Loucy (cell line): ENCODE data around the gene ZNF765.
"Not testable (repeated sequence)": the region's sequence is repeated elsewhere in the genome, so short reads cannot be mapped to it uniquely, and the experiment has no call there.

Source experiments
- H2AFZ ChIP-seq: fragments of 200-600 bp; sonication (generic); 2 replicates; pipeline ENCODE4 v1.6.0; 2016; ENCODE audit warnings: antibody characterized with exemption, mild to moderate bottlenecking, low read length, moderate library complexity
- H3F3A ChIP-seq: fragments of 200-600 bp; 2 replicates; pipeline ENCODE4 v1.6.0; 2016; ENCODE audit warnings: antibody characterized with exemption, low read depth, mild to moderate bottlenecking
- H3K27me3 ChIP-seq: fragments of 200-600 bp; sonication (generic); 2 replicates; pipeline ENCODE4 v1.6.1; 2014; ENCODE audit warnings: low read length, mild to moderate bottlenecking; ENCODE audit not compliant: insufficient read depth, poor library complexity, severe bottlenecking
- H3K36me3 ChIP-seq: fragments of 200-600 bp; sonication (generic); 2 replicates; pipeline ENCODE4 v1.6.1; 2016; ENCODE audit warnings: low read length; ENCODE audit not compliant: insufficient read depth
- H3K4me1 ChIP-seq: fragments of 200-600 bp; sonication (generic); 2 replicates; pipeline ENCODE4 v1.5.1; 2014; ENCODE audit warnings: low read length, mild to moderate bottlenecking; ENCODE audit not compliant: insufficient read depth, poor library complexity, severe bottlenecking
- H3K4me2 ChIP-seq: fragments of 200-600 bp; sonication (generic); 2 replicates; pipeline ENCODE4 v1.6.0; 2014; ENCODE audit warnings: antibody characterized with exemption, low read length, low read depth, mild to moderate bottlenecking; ENCODE audit not compliant: poor library complexity, severe bottlenecking
- H3K4me3 ChIP-seq: fragments of 200-600 bp; sonication (generic); 2 replicates; pipeline ENCODE4 v1.5.1; 2014; ENCODE audit warnings: low read length, mild to moderate bottlenecking, mixed read lengths; ENCODE audit not compliant: poor library complexity, severe bottlenecking
- H3K79me2 ChIP-seq: fragments of 200-600 bp; sonication (generic); 2 replicates; pipeline ENCODE4 v1.6.1; 2014; ENCODE audit warnings: low read length; ENCODE audit not compliant: insufficient read depth
- H3K9ac ChIP-seq: fragments of 200-600 bp; sonication (generic); 2 replicates; pipeline ENCODE4 v1.6.0; 2014; ENCODE audit warnings: mild to moderate bottlenecking, low read depth, low read length, moderate library complexity; ENCODE audit not compliant: poor library complexity, severe bottlenecking
- H3K9me2 ChIP-seq: fragments of 200-600 bp; sonication (generic); replicated peaks from 2 replicates; pipeline ENCODE4 v1.6.1; 2016; ENCODE audit warnings: low read depth, low read length, mixed read lengths
- H3K9me3 ChIP-seq: fragments of 200-600 bp; sonication (generic); 2 replicates; pipeline ENCODE4 v1.6.1; 2014; ENCODE audit warnings: mild to moderate bottlenecking, antibody characterized with exemption, low read length, low read depth; ENCODE audit not compliant: insufficient read depth
- H4K20me1 ChIP-seq: fragments of 200-600 bp; sonication (generic); 2 replicates; pipeline ENCODE4 v1.6.0; 2014; ENCODE audit warnings: antibody characterized with exemption, low read length, mild to moderate bottlenecking; ENCODE audit not compliant: insufficient read depth, poor library complexity, severe bottlenecking
- CTCF ChIP-seq: fragments of 200-600 bp; sonication (generic); conservative IDR thresholded peaks from 2 replicates; pipeline ENCODE4 v1.5.1; 2014; ENCODE audit warnings: mild to moderate bottlenecking, antibody characterized with exemption, low read length
- EZH2phosphoT487 ChIP-seq: fragments of 200-600 bp; IDR thresholded peaks from 2 replicates; pipeline ENCODE4 v1.6.1; 2018; ENCODE audit warnings: antibody characterized with exemption, mild to moderate bottlenecking, moderate library complexity, borderline replicate concordance

Gene ZNF765

GRCh38 chr19:53471916-53472315 is 77.0 kb downstream of the ZNF765 start:
- no peak overlapping the region for H3K9ac ChIP-seq
- no peak overlapping the region for H2AFZ ChIP-seq
- H3K79me2 ChIP-seq, result peaks cover 17% of the 10 kb centered on the region; the same call in 1 of the 2 replicates
- TF ChIP-seq CTCF (no peak), EZH2phosphoT487 (no peak)
- H3K9me3 ChIP-seq, result no peaks in the 10 kb centered on the region
- no peaks in the 10 kb centered on the region for H3F3A ChIP-seq
- peaks cover 8% of the 10 kb centered on the region for H3K4me1 ChIP-seq
- H3K4me3 ChIP-seq, result no peak overlapping the region
- H4K20me1 ChIP-seq, result no peaks in the 10 kb centered on the region
- no peak overlapping the region for H3K4me2 ChIP-seq
- H3K36me3 ChIP-seq, result no peaks in the 10 kb centered on the region
- H3K9me2 ChIP-seq, result no peaks in the 10 kb centered on the region
- H3K27me3 ChIP-seq, result no peaks in the 10 kb centered on the region

- H2AFZ ChIP-seq, H3K9ac ChIP-seq, H3K4me1 ChIP-seq, H3F3A ChIP-seq, H3K9me2 ChIP-seq, H3K79me2 ChIP-seq, H3K27me3 ChIP-seq, H4K20me1 ChIP-seq, H3K9me3 ChIP-seq: not testable (repeated sequence)
- Histone ChIP-seq H3K4me3 (peak overlapping the region; percentile 36), H3K4me2 (peak overlapping the region; percentile 41), H3K36me3 (peaks cover 12% of the 10 kb centered on the region)
- peak; percentile 51; the same call in 1 of the 2 replicates for TF ChIP-seq CTCF
Observed at GRCh38 chr19:53474832-53475231, 79.9 kb downstream of the ZNF765 start.

GRCh38 chr19:53475470-53475869 is 80.5 kb downstream of the ZNF765 start:
- H3K4me3 ChIP-seq, H3K4me1 ChIP-seq, H3K9me3 ChIP-seq, H3K9ac ChIP-seq, H2AFZ ChIP-seq, H4K20me1 ChIP-seq, H3F3A ChIP-seq, H3K9me2 ChIP-seq, H3K79me2 ChIP-seq, H3K27me3 ChIP-seq: not testable (repeated sequence)
- peaks cover 12% of the 10 kb centered on the region for H3K36me3 ChIP-seq
- H3K4me2 ChIP-seq, result peak overlapping the region; percentile 41
